Mesendoderm (in vitro differentiated cells): ENCODE data around the gene GORASP2.

ENCODE experiments used
- DNase-seq: peaks from one replicate; pipeline ENCODE4 v3.0.0; 2013
- H2AK5ac ChIP-seq: 2 replicates; pipeline ENCODE4 v1.6.1; 2013; ENCODE audit warnings: low read length, inconsistent platforms
- H2BK120ac ChIP-seq: 2 replicates; pipeline ENCODE4 v1.6.1; 2013; ENCODE audit warnings: low read depth, mild to moderate bottlenecking, low read length, moderate library complexity, mixed read lengths
- H2BK15ac ChIP-seq: replicated peaks from 2 replicates; pipeline ENCODE4 v1.6.1; 2013; ENCODE audit warnings: low read depth, mild to moderate bottlenecking, moderate library complexity
- H2BK5ac ChIP-seq: 2 replicates; pipeline ENCODE4 v1.6.1; 2013; ENCODE audit warnings: low read length, inconsistent platforms
- H3K18ac ChIP-seq: 2 replicates; pipeline ENCODE4 v1.6.1; 2013; ENCODE audit warnings: mild to moderate bottlenecking, low read length, mixed read lengths
- H3K23ac ChIP-seq: one replicate; pipeline ENCODE4 v1.6.1; 2013; ENCODE audit warnings: low read length
- H3K27ac ChIP-seq: 2 replicates; pipeline ENCODE4 v1.5.1; 2013; ENCODE audit warnings: low read depth, mild to moderate bottlenecking, inconsistent platforms, low read length, moderate library complexity
- H3K27me3 ChIP-seq: 2 replicates; pipeline ENCODE4 v1.6.1; 2013; ENCODE audit warnings: low read length, control low read depth, mild to moderate bottlenecking, inconsistent platforms; ENCODE audit not compliant: insufficient read depth, poor library complexity
- H3K36me3 ChIP-seq: 2 replicates; pipeline ENCODE4 v1.6.1; 2013; ENCODE audit warnings: low read length, inconsistent platforms; ENCODE audit not compliant: control insufficient read depth, insufficient read depth
- H3K4ac ChIP-seq: one replicate; pipeline ENCODE4 v1.6.1; 2013; ENCODE audit warnings: low read depth, mild to moderate bottlenecking, low read length, moderate library complexity
- H3K4me1 ChIP-seq: 2 replicates; pipeline ENCODE4 v1.6.1; 2013; ENCODE audit warnings: low read depth, low read length, inconsistent platforms; ENCODE audit not compliant: control insufficient read depth
- H3K4me2 ChIP-seq: 2 replicates; pipeline ENCODE4 v1.6.1; 2013; ENCODE audit warnings: low read length
- H3K4me3 ChIP-seq: 2 replicates; pipeline ENCODE4 v1.5.1; 2013; ENCODE audit warnings: mild to moderate bottlenecking, low read length
- H3K56ac ChIP-seq: one replicate; pipeline ENCODE4 v1.6.1; 2013; ENCODE audit warnings: low read length
- H3K79me1 ChIP-seq: 2 replicates; pipeline ENCODE4 v1.6.1; 2013; ENCODE audit warnings: low read length, inconsistent platforms
- H3K79me2 ChIP-seq: 2 replicates; pipeline ENCODE4 v1.6.1; 2013; ENCODE audit warnings: mild to moderate bottlenecking, low read length; ENCODE audit not compliant: control insufficient read depth, insufficient read depth
- H3K9ac ChIP-seq: 2 replicates; pipeline ENCODE4 v1.6.1; 2013; ENCODE audit warnings: low read length, inconsistent platforms
- H4K5ac ChIP-seq: one replicate; pipeline ENCODE4 v1.6.1; 2013; ENCODE audit warnings: low read length
- H4K8ac ChIP-seq: one replicate; pipeline ENCODE4 v1.6.1; 2013; ENCODE audit warnings: low read depth, mild to moderate bottlenecking, control low read depth, low read length, moderate library complexity
- WGBS: extraction: QIAGEN DNeasy Blood & Tissue Kit; methylation state at CpG from one replicate; pipeline ENCODE4 v1.1.7; 2013; ENCODE audit warnings: low lambda C conversion rate, missing lambda C conversion rate; ENCODE audit not compliant: insufficient coverage; ENCODE audit errors: extremely low coverage; 5-methylcytosine and 5-hydroxymethylcytosine counted together

GORASP2 gene

DNA sequence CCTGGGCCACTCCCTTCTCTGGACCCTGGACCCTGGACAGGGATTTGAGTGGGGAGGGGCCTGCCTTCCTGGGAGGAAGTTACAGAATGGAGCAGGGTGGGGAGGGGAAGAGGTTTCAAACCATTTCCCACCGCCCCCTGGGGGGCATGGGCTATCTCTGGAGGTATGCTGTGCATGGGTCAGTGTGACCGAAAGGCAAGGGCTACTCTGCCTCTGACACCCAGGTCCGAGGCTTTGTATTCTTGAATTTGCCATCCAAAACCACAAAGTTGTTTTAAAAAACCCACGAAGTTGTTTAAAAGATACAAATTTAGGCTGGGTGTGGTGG, 46.9 kb downstream of the GORASP2 start:
- Histone ChIP-seq H3K36me3 (no peaks in the 10 kb centered on the region), H2AK5ac (peak overlapping the region; percentile 76), H3K79me2 (no peaks in the 10 kb centered on the region), H3K4me3 (no peak overlapping the region), H3K4me1 (no peaks in the 10 kb centered on the region), H3K79me1 (no peaks in the 10 kb centered on the region), H4K8ac (no peak overlapping the region), H2BK5ac (no peak overlapping the region), H3K27me3 (no peaks in the 10 kb centered on the region), H3K4ac (peak overlapping the region; percentile 81), H3K9ac (no peak overlapping the region), H3K18ac (peak overlapping the region; percentile 1), H2BK15ac (no peak overlapping the region), H2BK120ac (no peak overlapping the region), H3K4me2 (no peak overlapping the region), H3K56ac (peak overlapping the region; percentile 44), H4K5ac (no peak overlapping the region), H3K27ac (no peak overlapping the region), H3K23ac (no peak overlapping the region)
- no peak for DNase-seq
- WGBS, result no CpG with 5 or more reads among the region's 4 CpGs

DNA sequence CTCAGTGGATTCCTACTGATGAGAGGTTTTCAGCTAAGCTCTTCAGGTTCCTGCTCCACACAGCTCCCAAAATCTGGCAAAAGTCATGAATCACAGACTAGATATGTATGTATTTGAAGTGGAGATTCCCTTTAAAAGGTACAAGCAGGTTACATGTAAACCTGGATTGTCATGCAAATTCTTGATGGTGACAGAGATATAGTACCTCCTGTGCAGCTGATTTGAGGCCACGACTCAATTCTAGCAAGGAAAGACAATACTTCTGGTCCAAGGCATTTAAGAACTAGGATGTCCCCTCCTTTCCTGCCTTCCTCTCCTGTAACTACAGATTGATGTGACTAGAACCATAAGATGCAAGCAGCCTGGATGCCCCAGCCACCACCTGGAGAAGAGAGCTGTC, 55.0 kb downstream of the GORASP2 start:
- peak; percentile 69 for DNase-seq
- Histone ChIP-seq H3K56ac (no peak overlapping the region), H3K79me1 (no peaks in the 10 kb centered on the region), H3K4me3 (no peak overlapping the region), H2BK15ac (no peak overlapping the region), H3K9ac (no peak overlapping the region), H2BK120ac (no peak overlapping the region), H3K4me1 (peaks cover 8% of the 10 kb centered on the region), H3K27ac (no peak overlapping the region), H3K36me3 (no peaks in the 10 kb centered on the region), H3K4ac (no peak overlapping the region), H3K4me2 (no peak overlapping the region), H3K18ac (no peak overlapping the region), H4K8ac (no peak overlapping the region), H2AK5ac (peak overlapping the region; percentile 83), H4K5ac (no peak overlapping the region), H3K27me3 (no peaks in the 10 kb centered on the region), H2BK5ac (no peak overlapping the region), H3K79me2 (no peaks in the 10 kb centered on the region), H3K23ac (peak overlapping the region; percentile 87)
- no CpG with 5 or more reads among the region's 1 CpG for WGBS

DNA sequence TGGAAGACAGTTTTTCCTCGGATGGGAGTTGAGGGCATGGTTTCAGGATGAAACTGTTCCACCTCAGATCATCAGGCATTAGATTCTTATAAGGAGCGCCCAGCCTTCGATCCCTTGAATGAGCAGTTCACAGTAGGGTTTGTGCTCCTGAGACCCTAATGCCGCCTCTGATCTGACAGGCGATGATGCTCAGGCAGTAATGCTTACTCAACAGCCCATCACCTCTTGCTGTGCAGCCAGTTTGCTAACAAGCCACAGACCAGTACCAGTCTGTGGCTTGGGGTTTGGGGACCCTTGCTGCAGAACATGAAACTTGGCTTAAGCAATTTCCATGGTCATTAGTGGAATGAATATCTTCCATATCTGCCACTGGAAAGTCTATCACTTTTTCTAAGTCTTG, 56.4 kb downstream of the GORASP2 start:
- no peak overlapping the region for H4K8ac ChIP-seq
- DNase-seq, result no peak
- no peaks in the 10 kb centered on the region for H3K79me1 ChIP-seq
- H2BK5ac ChIP-seq, result no peak overlapping the region
- H3K27ac ChIP-seq, result no peak overlapping the region
- H3K4me1 ChIP-seq, result peaks cover 8% of the 10 kb centered on the region
- no CpG with 5 or more reads among the region's 5 CpGs for WGBS
- H3K4ac ChIP-seq, result no peak overlapping the region
- H3K4me2 ChIP-seq, result no peak overlapping the region
- no peak overlapping the region for H2BK120ac ChIP-seq
- H4K5ac ChIP-seq, result no peak overlapping the region
- no peak overlapping the region for H2BK15ac ChIP-seq
- no peaks in the 10 kb centered on the region for H3K36me3 ChIP-seq
- no peak overlapping the region for H3K18ac ChIP-seq
- no peak overlapping the region for H2AK5ac ChIP-seq
- H3K9ac ChIP-seq, result no peak overlapping the region
- no peak overlapping the region for H3K4me3 ChIP-seq
- H3K56ac ChIP-seq, result no peak overlapping the region
- H3K23ac ChIP-seq, result no peak overlapping the region
- no peaks in the 10 kb centered on the region for H3K79me2 ChIP-seq
- H3K27me3 ChIP-seq, result no peaks in the 10 kb centered on the region

DNA sequence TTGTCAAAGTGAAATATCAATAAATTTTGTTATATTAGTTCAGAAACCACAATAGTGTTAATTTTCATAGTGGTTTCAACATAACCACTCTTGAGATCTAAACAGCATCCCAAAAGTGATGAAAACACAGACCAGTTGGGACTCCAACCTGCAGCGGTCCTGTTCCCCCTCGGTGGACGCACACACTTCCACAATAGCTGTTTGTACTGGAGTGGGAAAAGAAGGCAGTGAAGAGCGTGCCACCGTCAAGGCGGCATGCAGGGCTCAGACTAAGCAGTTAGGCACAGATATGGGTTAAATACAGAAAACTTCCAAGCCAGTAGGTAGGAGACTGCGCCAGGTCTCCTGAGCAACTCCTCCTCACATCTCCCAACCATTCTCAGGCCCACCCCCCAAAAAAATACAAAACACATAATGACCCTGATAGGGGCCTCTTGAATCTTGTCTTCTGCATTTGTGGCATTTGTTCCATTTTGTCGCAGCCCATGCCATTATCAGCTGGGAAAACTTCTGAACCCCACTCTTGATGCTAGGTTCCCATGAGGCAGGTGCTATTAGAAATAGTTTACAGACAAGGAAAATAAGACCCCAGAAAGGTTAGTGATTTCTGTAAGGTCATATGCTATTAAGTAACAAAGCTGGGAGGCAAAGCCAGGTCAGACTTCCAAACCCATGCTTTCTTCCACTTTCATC, 57.7 kb downstream of the GORASP2 start:
- WGBS, result no CpG with 5 or more reads among the region's 8 CpGs
- Histone ChIP-seq H4K5ac (no peak overlapping the region), H3K4me2 (no peak overlapping the region), H3K23ac (no peak overlapping the region), H3K4me1 (peaks cover 8% of the 10 kb centered on the region), H3K27me3 (no peaks in the 10 kb centered on the region), H2BK15ac (no peak overlapping the region), H2AK5ac (no peak overlapping the region), H3K9ac (no peak overlapping the region), H3K79me1 (no peaks in the 10 kb centered on the region), H2BK5ac (no peak overlapping the region), H3K56ac (no peak overlapping the region), H4K8ac (no peak overlapping the region), H3K36me3 (no peaks in the 10 kb centered on the region), H2BK120ac (no peak overlapping the region), H3K4me3 (no peak overlapping the region), H3K18ac (no peak overlapping the region), H3K27ac (no peak overlapping the region), H3K79me2 (no peaks in the 10 kb centered on the region), H3K4ac (no peak overlapping the region)
- DNase-seq, result no peak

DNA sequence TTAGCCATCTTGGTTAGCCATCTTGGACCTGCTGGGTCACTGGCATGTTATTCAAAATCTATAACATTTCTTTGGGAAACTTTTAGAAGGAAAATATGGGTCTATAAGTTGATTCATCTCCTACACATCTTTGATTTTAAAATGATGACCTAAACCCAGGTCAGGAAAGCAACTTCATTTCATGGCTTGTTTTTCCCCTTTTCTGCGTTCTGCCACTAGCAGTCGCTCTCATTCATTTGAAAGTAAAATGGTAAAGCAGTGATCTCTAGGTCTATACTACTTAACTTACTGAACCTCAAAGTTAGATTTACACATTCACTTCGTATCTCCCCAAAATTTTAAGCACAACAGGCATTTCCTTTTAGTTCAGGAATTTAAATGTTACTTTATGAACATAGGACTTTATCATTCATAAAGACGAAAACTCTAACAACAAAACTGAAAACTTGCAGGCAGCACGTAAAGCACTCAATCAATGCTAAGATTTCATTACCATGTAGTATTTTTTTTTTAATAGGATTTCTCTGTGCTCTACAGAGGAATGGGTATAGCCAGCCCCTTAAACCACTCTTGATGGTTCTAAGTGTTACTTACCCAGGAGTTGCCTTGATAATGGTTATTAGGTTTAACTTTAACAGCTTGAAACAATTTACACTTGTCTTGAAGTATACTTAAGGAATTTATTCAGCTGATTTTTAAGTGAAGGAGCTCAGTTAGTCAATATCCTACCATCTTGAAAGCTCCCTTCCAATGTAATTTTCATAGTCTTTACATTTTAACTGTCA, 62.5 kb downstream of the GORASP2 start:
- Histone ChIP-seq H3K79me2 (no peaks in the 10 kb centered on the region), H3K36me3 (peaks cover 2% of the 10 kb centered on the region), H4K8ac (no peak overlapping the region), H4K5ac (no peak overlapping the region), H3K56ac (no peak overlapping the region), H3K18ac (no peak overlapping the region), H2BK5ac (no peak overlapping the region), H2BK120ac (no peak overlapping the region), H3K4me3 (no peak overlapping the region), H3K4me1 (no peaks in the 10 kb centered on the region), H3K9ac (no peak overlapping the region), H3K4ac (no peak overlapping the region), H2AK5ac (no peak overlapping the region), H3K27me3 (no peaks in the 10 kb centered on the region), H3K27ac (no peak overlapping the region), H3K23ac (no peak overlapping the region), H3K4me2 (no peak overlapping the region), H2BK15ac (no peak overlapping the region), H3K79me1 (no peaks in the 10 kb centered on the region)
- WGBS, result no CpG with 5 or more reads among the region's 5 CpGs
- no peak for DNase-seq
